HCT116 (cell line): ENCODE data around the gene TNRC6C. TPM values are rescaled to one million over a fixed set of nuclear protein-coding genes. Genes with fewer than 3 reads are reported as not detected.
"Not testable (repeated sequence)": the region's sequence is repeated elsewhere in the genome, so short reads cannot be mapped to it uniquely, and the experiment has no call there.

Experiments
- ATAC-seq: fragments of 200-7000 bp; cut with Tn5 transposase; 2 replicates; pipeline ENCODE4 v1.9.1; 2020; ENCODE audit warnings: mild to moderate bottlenecking, moderate library complexity
- BruUV-seq: library from RNA; stranded (reverse); fragments of 400-500 nt; replicated peaks from 2 replicates; lab custom pipeline; 2021; lab: Mats Ljungman, UMichigan
- CTCF ChIA-PET: fragments of 300-600 bp; sonication (Branson Sonifier 250); formaldehyde crosslinking; loops from one replicate; lab custom pipeline; 2021; ENCODE audit warnings: antibody characterized with exemption; lab: Charles Lee
- POLR2A ChIA-PET: fragments of 300-600, 350-600 bp; sonication (Branson Sonifier 250); formaldehyde crosslinking; loops from one replicate; lab custom pipeline; 2021; ENCODE audit warnings: antibody characterized with exemption; lab: Charles Lee
- RAD21 ChIA-PET, 2 experiments: fragments of 300-600 bp; sonication (Branson Sonifier 250); formaldehyde crosslinking; loops; one replicate each; lab custom pipeline; 2023; ENCODE audit warnings: low total read pairs in 2 of 2; ENCODE audit not compliant: uncharacterized antibody in 2 of 2, unreplicated experiment in 2 of 2, low non-redundant PET in 1 of 2; lab: Charles Lee
- DNase-seq: peaks from one replicate; pipeline ENCODE4 v3.0.0-alpha.2; 2010; ENCODE audit warnings: low read depth, low spot score
- H2AFZ ChIP-seq: fragments of 200-600 bp; shearing (Covaris generic), sonication (generic); 2 replicates; pipeline ENCODE4 v1.6.1; 2017; ENCODE audit warnings: low read depth, mixed run types, mixed read lengths, antibody characterized with exemption, low read length; ENCODE audit not compliant: poor library complexity, severe bottlenecking
- H3K27ac ChIP-seq: 2 replicates; pipeline ENCODE4 v1.5.1; 2012; ENCODE audit warnings: low read depth, low read length
- H3K27me3 ChIP-seq: fragments of 200-600 bp; sonication (generic); 2 replicates; pipeline ENCODE4 v1.6.1; 2016; ENCODE audit warnings: mixed run types, low read length, mixed read lengths; ENCODE audit not compliant: insufficient read depth
- H3K36me3 ChIP-seq, 2 experiments: fragments of 200-500 bp in 1 of 2; fragments of 200-600 bp in 1 of 2; sonication (Bioruptor generic) in 1 of 2; sonication (generic) in 1 of 2; 2 replicates each; pipeline versions ENCODE4 v1.5.1 to v1.6.1; 2014 to 2016; ENCODE audit warnings: low read length in 2 of 2, inconsistent platforms in 1 of 2, mixed read lengths in 1 of 2, mixed run types in 1 of 2; ENCODE audit not compliant: insufficient read depth in 2 of 2, control insufficient read depth in 1 of 2
- H3K4me1 ChIP-seq, 2 experiments: fragments of 200-600 bp in 1 of 2; sonication (generic) in 1 of 2; 2 replicates each; pipeline versions ENCODE4 v1.5.1 to v1.6.1; 2012 to 2017; ENCODE audit warnings: low read length in 2 of 2, inconsistent platforms in 1 of 2, mild to moderate bottlenecking in 1 of 2, mixed read lengths in 1 of 2, mixed run types in 1 of 2, moderate library complexity in 1 of 2; ENCODE audit not compliant: insufficient read depth in 2 of 2, control insufficient read depth in 1 of 2
- H3K4me2 ChIP-seq: fragments of 200-600 bp; sonication (generic); 2 replicates; pipeline ENCODE4 v1.6.1; 2017; ENCODE audit warnings: mixed run types, low read length, mixed read lengths
- H3K4me3 ChIP-seq, 2 experiments: fragments of 200-600 bp in 1 of 2; sonication (generic) in 1 of 2; replicated peaks in 1 of 2; 2 replicates each; pipeline ENCODE4 v1.5.1; 2011 to 2016; ENCODE audit warnings: low read length in 2 of 2, control low read depth in 1 of 2, low read depth in 1 of 2, mild to moderate bottlenecking in 1 of 2, mixed read lengths in 1 of 2, mixed run types in 1 of 2
- H3K79me2 ChIP-seq: fragments of 200-600 bp; sonication (generic); 2 replicates; pipeline ENCODE4 v1.6.1; 2017; ENCODE audit warnings: mild to moderate bottlenecking, mixed run types, low read length, moderate library complexity, mixed read lengths; ENCODE audit not compliant: insufficient read depth
- H3K9ac ChIP-seq: fragments of 200-600 bp; sonication (generic); 2 replicates; pipeline ENCODE4 v1.6.1; 2016; ENCODE audit warnings: low read length, mixed read lengths
- H3K9me2 ChIP-seq: fragments of 200-600 bp; sonication (generic), shearing (Covaris generic); 2 replicates; pipeline ENCODE4 v1.6.1; 2017; ENCODE audit warnings: mixed run types, mild to moderate bottlenecking, moderate library complexity; ENCODE audit not compliant: insufficient read depth
- H3K9me3 ChIP-seq, 2 experiments: fragments of 200-500 bp in 1 of 2; fragments of 200-600 bp in 1 of 2; sonication (Bioruptor generic) in 1 of 2; sonication (generic) in 1 of 2; 2 replicates each; pipeline ENCODE4 v1.6.1; 2014 to 2017; ENCODE audit warnings: low read length in 2 of 2, mixed read lengths in 2 of 2, inconsistent platforms in 1 of 2, low read depth in 1 of 2, mild to moderate bottlenecking in 1 of 2, mixed run types in 1 of 2, moderate library complexity in 1 of 2; ENCODE audit not compliant: control insufficient read depth in 1 of 2, insufficient read depth in 1 of 2
- H4K20me1 ChIP-seq: fragments of 200-600 bp; sonication (generic), shearing (Covaris generic); 2 replicates; pipeline ENCODE4 v1.6.1; 2017; ENCODE audit warnings: mixed run types, mild to moderate bottlenecking, moderate library complexity; ENCODE audit not compliant: insufficient read depth
- CBX3 ChIP-seq: IDR thresholded peaks from 2 replicates; pipeline ENCODE4 v1.6.1; 2012; ENCODE audit warnings: low read depth
- CEBPB ChIP-seq: IDR thresholded peaks from 2 replicates; pipeline ENCODE4 v1.6.1; 2012; ENCODE audit warnings: low read depth
- EGR1 ChIP-seq: IDR thresholded peaks from 2 replicates; pipeline ENCODE4 v1.6.1; 2012; ENCODE audit warnings: low read depth
- ELF1 ChIP-seq: IDR thresholded peaks from 2 replicates; pipeline ENCODE4 v1.6.1; 2012; ENCODE audit warnings: low read depth, borderline replicate concordance
- EZH2 ChIP-seq: fragments of 200-600 bp; sonication (generic); IDR thresholded peaks from 2 replicates; pipeline ENCODE4 v1.6.1; 2017; ENCODE audit warnings: antibody characterized with exemption, mixed run types
- MAX ChIP-seq: IDR thresholded peaks from 2 replicates; pipeline ENCODE4 v1.6.1; 2012
- POLR2A ChIP-seq: IDR thresholded peaks from 2 replicates; pipeline ENCODE4 v1.7.0; 2011; ENCODE audit warnings: borderline replicate concordance; ENCODE audit not compliant: insufficient read depth, insufficient read length; ENCODE audit errors: extremely low read depth
- POLR2AphosphoS5 ChIP-seq: IDR thresholded peaks from 2 replicates; pipeline ENCODE4 v1.6.1; 2011; ENCODE audit warnings: mild to moderate bottlenecking, low read depth, low read length, moderate library complexity
- SP1 ChIP-seq: IDR thresholded peaks from 2 replicates; pipeline ENCODE4 v1.6.1; 2012; ENCODE audit warnings: low read depth
- SRF ChIP-seq: IDR thresholded peaks from 2 replicates; pipeline ENCODE4 v1.6.1; 2012; ENCODE audit warnings: low read depth
- YY1 ChIP-seq: IDR thresholded peaks from 2 replicates; pipeline ENCODE4 v1.6.1; 2011; ENCODE audit warnings: low read length, low read depth, moderate library complexity, mild to moderate bottlenecking; ENCODE audit not compliant: insufficient replicate concordance; ENCODE audit errors: extremely low read depth
- ZFX ChIP-seq: fragments of 450-650 bp; IDR thresholded peaks from 2 replicates; pipeline ENCODE4 v1.6.1; 2017
- intact Hi-C: fragments of 100-400 bp; cut with micrococcal nuclease; formaldehyde crosslinking; loops from 2 replicates; pipeline ENCODE4 v1.10.0; 2022
- total RNA-seq: library from RNA; stranded (reverse); gene quantifications from one replicate; pipeline ENCODE4 v1.2.1, GENCODE V29; 2021; ENCODE audit not compliant: unreplicated experiment
- TF ChIP-seq, protein P1 (sequence below): IDR thresholded peaks from 2 replicates; pipeline ENCODE4 v1.6.1; 2012; ENCODE audit warnings: low read depth

Gene TNRC6C
- total RNA-seq, 1 experiment from 2014 or later = 23.4 TPM

- intact Hi-C loops, ATAC-seq, H3K27me3 ChIP-seq, H3K4me1 ChIP-seq, RAD21 ChIA-PET, CTCF ChIA-PET, H3K79me2 ChIP-seq, H4K20me1 ChIP-seq, H2AFZ ChIP-seq, H3K9ac ChIP-seq, H3K4me3 ChIP-seq, H3K36me3 ChIP-seq, H3K4me2 ChIP-seq, BruUV-seq, DNase-seq, H3K9me3 ChIP-seq, H3K27ac ChIP-seq, POLR2A ChIA-PET, H3K9me2 ChIP-seq: not testable (repeated sequence)
These were observed 22.8 kb upstream of the TNRC6C start for GRCh38 chr17:77935744-77936143.

DNA sequence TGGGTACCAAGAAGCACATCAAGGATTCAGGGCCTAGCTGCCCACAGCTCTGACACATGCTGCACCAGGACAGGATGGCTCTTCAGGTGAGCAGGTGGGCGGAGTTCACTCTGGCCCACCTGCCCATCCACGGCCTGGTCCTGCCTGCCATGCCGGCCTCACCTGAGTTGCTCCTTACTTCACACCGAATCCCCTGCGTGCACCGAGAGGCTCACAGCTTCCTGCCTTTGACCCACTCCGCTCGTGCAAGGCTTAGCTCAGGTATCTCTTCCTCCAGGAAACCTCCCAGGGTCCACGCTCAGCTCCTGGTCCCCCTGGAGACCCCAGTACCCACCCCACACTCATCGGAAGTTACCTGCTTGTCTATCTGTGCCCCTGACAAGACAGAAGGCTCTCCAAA is 21.6 kb upstream of the TNRC6C start:
- H3K27ac ChIP-seq = no peak overlapping the region
- ATAC-seq (no peak), DNase-seq (no peak)
- H3K9me3 ChIP-seq = no peaks in the 10 kb centered on the region
- H4K20me1 ChIP-seq = no peaks in the 10 kb centered on the region
- no peaks in the 10 kb centered on the region for H3K9me2 ChIP-seq
- no peaks in the 10 kb centered on the region for H3K36me3 ChIP-seq
- H2AFZ ChIP-seq = no peak overlapping the region
- H3K79me2 ChIP-seq = no peaks in the 10 kb centered on the region
- intact Hi-C loops = no loop called here
- H3K4me3 ChIP-seq = no peak overlapping the region
- TF ChIP-seq ZFX = no peak
- ChIA-PET RAD21 (no interaction called here), CTCF (no interaction called here), POLR2A (interaction anchor here (0.7 to 3.5 kb wide), 2 partner anchors 11 to 21 kb away, joined by 3 to 15 read pairs; partner anchors contain the start of gene TNRC6C)
- no TSS peak for BruUV-seq
- no peaks in the 10 kb centered on the region for H3K27me3 ChIP-seq
- no peaks in the 10 kb centered on the region for H3K4me1 ChIP-seq
- H3K9ac ChIP-seq = no peak overlapping the region
- H3K4me2 ChIP-seq = no peak overlapping the region

GRCh38 chr17:77941004-77941403 is 17.5 kb upstream of the TNRC6C start:
- H3K9ac ChIP-seq = no peak overlapping the region
- no peak for DNase-seq
- intact Hi-C loops = no loop called here
- H2AFZ ChIP-seq = no peak overlapping the region
- no peaks in the 10 kb centered on the region for H3K9me2 ChIP-seq
- H3K4me2 ChIP-seq = no peak overlapping the region
- H3K27me3 ChIP-seq = no peaks in the 10 kb centered on the region
- no peaks in the 10 kb centered on the region for H3K79me2 ChIP-seq
- H3K27ac ChIP-seq = no peak overlapping the region
- RAD21 ChIA-PET = no interaction called here
- H3K9me3 ChIP-seq = no peaks in the 10 kb centered on the region
- H3K4me3 ChIP-seq = no peak overlapping the region
- CTCF ChIA-PET = no interaction called here
- H3K36me3 ChIP-seq = no peaks in the 10 kb centered on the region
- no peaks in the 10 kb centered on the region for H3K4me1 ChIP-seq
- POLR2A ChIA-PET = interaction anchor here (1.0 kb wide), 1 partner anchor 17 kb away, joined by 3 read pairs; the partner anchor contains the start of gene TNRC6C
- no peaks in the 10 kb centered on the region for H4K20me1 ChIP-seq
- no peak for ATAC-seq
- TF ChIP-seq POLR2AphosphoS5 (no peak), POLR2A (no peak), SRF (no peak), MAX (no peak), YY1 (no peak), CBX3 (no peak), EGR1 (no peak), ELF1 (no peak), CEBPB (no peak), EZH2 (no peak), SP1 (no peak)
- TF ChIP-seq, protein P1, sequence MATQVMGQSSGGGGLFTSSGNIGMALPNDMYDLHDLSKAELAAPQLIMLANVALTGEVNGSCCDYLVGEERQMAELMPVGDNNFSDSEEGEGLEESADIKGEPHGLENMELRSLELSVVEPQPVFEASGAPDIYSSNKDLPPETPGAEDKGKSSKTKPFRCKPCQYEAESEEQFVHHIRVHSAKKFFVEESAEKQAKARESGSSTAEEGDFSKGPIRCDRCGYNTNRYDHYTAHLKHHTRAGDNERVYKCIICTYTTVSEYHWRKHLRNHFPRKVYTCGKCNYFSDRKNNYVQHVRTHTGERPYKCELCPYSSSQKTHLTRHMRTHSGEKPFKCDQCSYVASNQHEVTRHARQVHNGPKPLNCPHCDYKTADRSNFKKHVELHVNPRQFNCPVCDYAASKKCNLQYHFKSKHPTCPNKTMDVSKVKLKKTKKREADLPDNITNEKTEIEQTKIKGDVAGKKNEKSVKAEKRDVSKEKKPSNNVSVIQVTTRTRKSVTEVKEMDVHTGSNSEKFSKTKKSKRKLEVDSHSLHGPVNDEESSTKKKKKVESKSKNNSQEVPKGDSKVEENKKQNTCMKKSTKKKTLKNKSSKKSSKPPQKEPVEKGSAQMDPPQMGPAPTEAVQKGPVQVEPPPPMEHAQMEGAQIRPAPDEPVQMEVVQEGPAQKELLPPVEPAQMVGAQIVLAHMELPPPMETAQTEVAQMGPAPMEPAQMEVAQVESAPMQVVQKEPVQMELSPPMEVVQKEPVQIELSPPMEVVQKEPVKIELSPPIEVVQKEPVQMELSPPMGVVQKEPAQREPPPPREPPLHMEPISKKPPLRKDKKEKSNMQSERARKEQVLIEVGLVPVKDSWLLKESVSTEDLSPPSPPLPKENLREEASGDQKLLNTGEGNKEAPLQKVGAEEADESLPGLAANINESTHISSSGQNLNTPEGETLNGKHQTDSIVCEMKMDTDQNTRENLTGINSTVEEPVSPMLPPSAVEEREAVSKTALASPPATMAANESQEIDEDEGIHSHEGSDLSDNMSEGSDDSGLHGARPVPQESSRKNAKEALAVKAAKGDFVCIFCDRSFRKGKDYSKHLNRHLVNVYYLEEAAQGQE = no peak
- no TSS peak for BruUV-seq
